Esophagus squamous epithelium (tissue), 5 donors: ENCODE data around the gene RHBDL3. TPM values are rescaled to one million over a fixed set of nuclear protein-coding genes. Genes with fewer than 3 reads are reported as not detected.

Experiments
- DNase-seq: peaks from one replicate; lab custom pipeline; 2025; lab: John Stamatoyannopoulos, UW
- H3K27ac ChIP-seq, 4 donors: fragments of 200-600 bp; sonication (generic); one replicate each; pipeline ENCODE4 v1.5.1; 2016 to 2019; ENCODE audit warnings: mild to moderate bottlenecking in 1 of 4
- H3K27me3 ChIP-seq, 4 donors: fragments of 200-600 bp; sonication (generic); 1 replicate in 3 of 4; 2 replicates in 1 of 4; pipeline versions ENCODE4 v1.5.1 to v1.6.0; 2017 to 2021; ENCODE audit warnings: antibody characterized with exemption in 1 of 4
- H3K36me3 ChIP-seq, 3 donors: fragments of 200-600 bp; sonication (generic); one replicate each; pipeline ENCODE4 v1.5.1; 2016 to 2019
- H3K4me1 ChIP-seq, 3 donors: fragments of 200-600 bp; sonication (generic); one replicate each; pipeline ENCODE4 v1.5.1; 2017 to 2019
- H3K4me3 ChIP-seq, 4 donors: fragments of 200-600 bp; sonication (generic); 1 replicate in 3 of 4; 2 replicates in 1 of 4; pipeline ENCODE4 v1.5.1; 2016 to 2019; ENCODE audit warnings: mild to moderate bottlenecking in 2 of 4, moderate library complexity in 1 of 4
- H3K9me3 ChIP-seq, 3 donors: fragments of 200-600 bp; sonication (generic); one replicate each; pipeline ENCODE4 v1.5.1; 2016 to 2019
- POLR2A ChIP-seq, 4 donors: fragments of 450-650 bp; IDR thresholded peaks; one replicate each; pipeline ENCODE4 v1.6.1; 2017; ENCODE audit warnings: antibody characterized with exemption in 4 of 4, mild to moderate bottlenecking in 4 of 4, moderate library complexity in 3 of 4
- WGBS, 2 donors: methylation state at CpG; one replicate each; pipeline ENCODE4 v1.1.5; 2018; 5-methylcytosine and 5-hydroxymethylcytosine counted together
- intact Hi-C: fragments of 100-400 bp; cut with DNase I; formaldehyde crosslinking; loops from one replicate; pipeline ENCODE4 v1.15.0; 2022
- total RNA-seq, 4 donors: library from RNA; depleted of rRNA; stranded (reverse); fragments of >200 nt; gene quantifications; one replicate each; pipeline ENCODE4 v1.1.0, GENCODE V29; 2016
- TF ChIP-seq, protein P1 (sequence below), 6 experiments: fragments of 450-650 bp in 4 of 6; fragments of 200-600 bp in 2 of 6; sonication (generic) in 2 of 6; IDR thresholded peaks; one replicate each; pipeline ENCODE4 v1.5.1; 2016 to 2019; ENCODE audit warnings: antibody characterized with exemption in 6 of 6, mild to moderate bottlenecking in 4 of 6, moderate library complexity in 4 of 6
- donor health status: DM: yes; HTN: yes; CAD: no.

Gene RHBDL3
- total RNA-seq, 4 donors from 2014 or later = 0.09 to 1.1 (median 0.76) TPM; not detected in 1

DNA sequence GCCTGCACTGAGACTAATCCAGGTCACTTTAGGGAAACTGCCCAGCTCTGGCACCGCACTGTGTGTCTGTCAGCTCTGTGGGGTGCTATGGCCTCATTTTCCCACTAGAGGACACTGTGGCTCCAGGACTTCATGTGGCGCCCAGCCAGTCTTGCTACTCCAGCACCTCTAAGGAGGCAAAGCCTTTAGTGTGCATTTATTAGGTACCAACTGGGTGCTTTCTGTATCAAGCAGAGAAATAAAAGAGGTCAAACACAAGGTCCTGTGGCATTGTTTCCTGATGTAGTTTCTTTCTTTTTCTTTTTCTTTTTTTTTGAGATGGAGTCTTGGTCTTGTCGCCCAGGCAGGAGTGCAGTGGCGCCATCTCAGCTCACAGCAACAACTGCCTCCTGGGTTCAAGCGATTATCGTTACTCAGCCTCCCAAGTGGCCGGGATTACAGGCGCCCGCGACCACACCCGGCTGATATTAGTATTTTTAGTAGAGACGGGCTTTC is 12.5 kb upstream of the RHBDL3 start:
- H3K36me3 ChIP-seq = no peaks in the 10 kb centered on the region
- no peaks in the 10 kb centered on the region for H3K9me3 ChIP-seq
- no peak for TF ChIP-seq POLR2A (IDR thresholded peaks at IDR 0.05)
- TF ChIP-seq, protein P1, sequence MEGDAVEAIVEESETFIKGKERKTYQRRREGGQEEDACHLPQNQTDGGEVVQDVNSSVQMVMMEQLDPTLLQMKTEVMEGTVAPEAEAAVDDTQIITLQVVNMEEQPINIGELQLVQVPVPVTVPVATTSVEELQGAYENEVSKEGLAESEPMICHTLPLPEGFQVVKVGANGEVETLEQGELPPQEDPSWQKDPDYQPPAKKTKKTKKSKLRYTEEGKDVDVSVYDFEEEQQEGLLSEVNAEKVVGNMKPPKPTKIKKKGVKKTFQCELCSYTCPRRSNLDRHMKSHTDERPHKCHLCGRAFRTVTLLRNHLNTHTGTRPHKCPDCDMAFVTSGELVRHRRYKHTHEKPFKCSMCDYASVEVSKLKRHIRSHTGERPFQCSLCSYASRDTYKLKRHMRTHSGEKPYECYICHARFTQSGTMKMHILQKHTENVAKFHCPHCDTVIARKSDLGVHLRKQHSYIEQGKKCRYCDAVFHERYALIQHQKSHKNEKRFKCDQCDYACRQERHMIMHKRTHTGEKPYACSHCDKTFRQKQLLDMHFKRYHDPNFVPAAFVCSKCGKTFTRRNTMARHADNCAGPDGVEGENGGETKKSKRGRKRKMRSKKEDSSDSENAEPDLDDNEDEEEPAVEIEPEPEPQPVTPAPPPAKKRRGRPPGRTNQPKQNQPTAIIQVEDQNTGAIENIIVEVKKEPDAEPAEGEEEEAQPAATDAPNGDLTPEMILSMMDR (IDR thresholded peaks at IDR 0.05) = peak; percentile 48 to 95 (median 90)
- DNase-seq = no peak
- H3K27me3 ChIP-seq = no peaks in the 10 kb centered on the region
- H3K27ac ChIP-seq = no peak overlapping the region
- H3K4me3 ChIP-seq = no peak overlapping the region
- H3K4me1 ChIP-seq = peaks cover 0 to 7% (median 0%) of the 10 kb centered on the region in 3 donors
- WGBS, 2 donors = 57 to 61% methylated on average over 11 to 12 of the region's 12 CpGs
- intact Hi-C loops = no loop called here

DNA sequence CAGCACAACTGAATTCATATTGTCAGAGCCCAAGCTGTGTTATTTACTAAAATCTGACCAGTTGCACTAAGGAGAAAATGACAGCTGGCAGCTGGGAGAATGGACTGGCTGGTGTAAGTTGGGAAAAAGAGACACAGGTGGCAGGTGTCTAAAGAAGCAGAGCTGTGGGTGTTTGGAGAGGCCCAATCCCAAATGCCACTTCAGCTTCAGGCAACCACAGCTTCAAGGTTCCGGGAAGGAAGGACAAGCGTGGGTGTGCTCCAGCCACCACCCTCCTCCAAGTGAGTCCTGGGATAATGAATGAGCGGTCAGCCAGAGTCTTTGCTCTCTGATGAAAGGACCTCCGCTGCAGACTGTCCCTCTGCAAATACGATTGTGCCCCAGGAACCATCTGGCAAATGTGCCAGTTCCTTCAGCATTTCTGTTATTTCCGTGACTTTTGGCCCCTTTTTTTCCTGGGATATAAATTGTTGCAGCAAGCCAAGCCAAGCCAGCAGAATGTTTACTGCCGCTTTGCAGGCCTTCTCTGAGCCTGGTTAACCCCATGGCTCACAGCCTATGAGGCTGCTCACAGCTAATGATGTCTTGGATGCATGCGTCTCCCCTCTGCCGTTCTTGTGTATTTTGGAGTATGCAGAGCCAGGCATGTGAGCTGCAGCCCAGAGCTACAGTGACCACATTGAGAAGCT is 9.5 kb upstream of the RHBDL3 start:
- 46 to 72% methylated on average over 6 to 9 of the region's 9 CpGs for WGBS, 2 donors
- H3K9me3 ChIP-seq = no peaks in the 10 kb centered on the region
- no peaks in the 10 kb centered on the region for H3K36me3 ChIP-seq
- H3K27ac ChIP-seq = no peak overlapping the region
- TF ChIP-seq, protein P1 (IDR thresholded peaks at IDR 0.05) = no peak
- TF ChIP-seq POLR2A (IDR thresholded peaks at IDR 0.05) = no peak
- H3K4me3 ChIP-seq = no peak overlapping the region
- H3K27me3 ChIP-seq = no peaks in the 10 kb centered on the region
- peaks cover 0 to 8% (median 0%) of the 10 kb centered on the region in 3 donors for H3K4me1 ChIP-seq
- intact Hi-C loops = no loop called here
- DNase-seq = no peak

DNA sequence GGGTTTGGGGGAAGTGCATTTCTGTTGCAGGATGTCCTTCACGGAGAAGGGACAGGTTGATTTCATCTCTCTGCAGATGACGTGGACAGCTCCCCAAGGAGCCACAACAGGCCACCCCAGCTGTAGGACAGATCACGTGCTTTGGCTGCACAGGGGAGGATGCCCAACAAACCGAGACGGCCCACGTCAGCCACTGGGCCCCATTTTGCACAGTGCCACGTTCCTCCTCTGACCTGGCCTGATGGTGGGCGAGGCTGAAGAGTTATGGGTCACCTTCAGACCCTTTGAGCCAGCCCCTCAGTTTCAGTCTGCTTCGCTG is 9.0 kb upstream of the RHBDL3 start:
- 60% methylated on average over 2 of the region's 9 CpGs; no CpG with 5 or more reads in 1 of the 2 donors for WGBS, 2 donors
- peaks cover 0 to 2% (median 0%) of the 10 kb centered on the region in 4 donors for H3K27me3 ChIP-seq
- no peak overlapping the region for H3K27ac ChIP-seq
- intact Hi-C loops = no loop called here
- DNase-seq = no peak
- no peaks in the 10 kb centered on the region for H3K9me3 ChIP-seq
- H3K4me3 ChIP-seq = no peak overlapping the region
- no peaks in the 10 kb centered on the region for H3K36me3 ChIP-seq
- peaks cover 0 to 13% (median 0%) of the 10 kb centered on the region in 3 donors for H3K4me1 ChIP-seq
- TF ChIP-seq, protein P1 (IDR thresholded peaks at IDR 0.05) = no peak
- no peak for TF ChIP-seq POLR2A (IDR thresholded peaks at IDR 0.05)

DNA sequence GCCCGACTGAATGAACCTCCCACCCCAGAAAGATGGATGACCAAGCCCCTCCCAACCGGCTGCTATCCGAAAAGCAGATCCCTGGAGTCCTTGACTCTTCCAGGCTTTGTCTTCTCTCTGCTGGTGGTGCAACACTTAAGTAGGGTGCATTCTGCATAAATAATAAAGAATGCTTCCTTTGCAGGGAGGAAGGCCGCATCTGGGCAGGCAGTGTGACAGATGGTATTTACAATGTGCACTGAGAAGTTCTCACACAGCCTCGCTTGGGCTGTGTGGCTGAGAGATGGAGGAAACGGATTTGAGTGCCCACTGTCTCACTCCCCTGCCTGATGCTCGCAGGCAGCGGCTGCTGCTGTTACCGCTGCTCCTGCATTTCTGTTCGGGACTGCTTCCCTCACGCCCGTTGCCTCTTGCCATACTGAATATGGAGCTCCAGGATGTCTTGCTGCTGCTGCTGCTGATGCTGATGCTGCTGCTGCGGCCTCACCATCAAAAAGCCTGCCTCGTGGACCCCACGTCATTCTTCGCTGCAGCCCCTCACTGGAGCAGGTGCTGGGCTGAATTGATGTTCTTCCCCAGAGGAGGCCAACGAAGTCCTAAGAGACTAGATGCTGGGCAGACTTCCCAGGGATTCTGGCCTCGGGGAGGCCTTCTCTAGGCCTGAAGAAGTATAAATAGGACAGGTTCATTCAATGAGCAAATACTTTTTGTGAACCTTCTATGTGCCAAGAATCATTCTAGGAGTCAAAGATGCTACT is 7.1 kb upstream of the RHBDL3 start:
- H3K4me3 ChIP-seq = no peak overlapping the region
- peaks cover 0 to 17% (median 0%) of the 10 kb centered on the region in 4 donors for H3K27me3 ChIP-seq
- peaks cover 0 to 13% (median 0%) of the 10 kb centered on the region in 3 donors for H3K4me1 ChIP-seq
- no peaks in the 10 kb centered on the region for H3K9me3 ChIP-seq
- H3K36me3 ChIP-seq = no peaks in the 10 kb centered on the region
- TF ChIP-seq POLR2A (IDR thresholded peaks at IDR 0.05) = no peak
- TF ChIP-seq, protein P1 (IDR thresholded peaks at IDR 0.05) = no peak
- no peak overlapping the region for H3K27ac ChIP-seq
- 66 to 81% methylated on average over 12 to 13 of the region's 18 CpGs for WGBS, 2 donors
- intact Hi-C loops = no loop called here
- no peak for DNase-seq

DNA sequence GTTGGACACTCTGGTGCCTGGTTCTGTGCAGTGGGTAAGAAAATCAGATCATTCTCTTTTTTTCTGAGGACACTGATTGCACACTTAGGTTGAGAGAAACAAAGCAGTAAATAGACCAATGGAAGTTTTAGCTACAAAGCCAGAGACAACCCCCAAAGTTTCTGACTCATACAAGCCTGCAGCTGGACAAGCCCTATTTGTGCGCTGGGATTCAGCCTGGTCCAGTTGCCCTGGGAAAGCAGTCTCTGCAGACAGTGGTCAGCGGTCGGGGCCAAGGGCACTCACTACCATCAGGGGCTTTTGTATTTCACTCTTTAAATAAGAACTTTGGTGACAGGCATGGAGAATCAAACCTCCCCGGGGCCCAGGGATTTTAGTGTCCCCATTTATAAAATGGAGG is 6.0 kb upstream of the RHBDL3 start:
- no peak overlapping the region for H3K4me3 ChIP-seq
- intact Hi-C loops = no loop called here
- peaks cover 0 to 27% (median 0%) of the 10 kb centered on the region in 4 donors for H3K27me3 ChIP-seq
- DNase-seq = no peak
- peaks cover 0 to 13% (median 0%) of the 10 kb centered on the region in 3 donors for H3K4me1 ChIP-seq
- H3K9me3 ChIP-seq = no peaks in the 10 kb centered on the region
- TF ChIP-seq, protein P1 (IDR thresholded peaks at IDR 0.05) = no peak
- TF ChIP-seq POLR2A (IDR thresholded peaks at IDR 0.05) = no peak
- WGBS, 2 donors = 61 to 67% methylated on average over 3 to 4 of the region's 4 CpGs
- H3K27ac ChIP-seq = no peak overlapping the region
- no peaks in the 10 kb centered on the region for H3K36me3 ChIP-seq
